Epithelial cell of proximal tubule (primary cell): ENCODE measurements around the gene OTOG. TPM values are rescaled to one million over a fixed set of nuclear protein-coding genes. Genes with fewer than 3 reads are reported as not detected.

Source experiments
- DNase-seq: peaks from one replicate; pipeline ENCODE4 v3.0.0-alpha.2; 2011; ENCODE audit warnings: low read depth
- H3K4me3 ChIP-seq: 2 replicates; pipeline ENCODE4 v1.5.1; 2011; ENCODE audit warnings: low read depth, mild to moderate bottlenecking, low read length
- CTCF ChIP-seq: conservative IDR thresholded peaks from 2 replicates; pipeline ENCODE4 v1.5.1; 2012; ENCODE audit warnings: low read depth, mild to moderate bottlenecking, low read length
- total RNA-seq: library from RNA; depleted of rRNA; stranded (reverse); fragments of >200 nt; gene quantifications from 2 replicates; pipeline ENCODE4 v1.2.3, GENCODE V29; 2015

The OTOG gene
- total RNA-seq, 1 donor from 2014 or later: not detected

DNA sequence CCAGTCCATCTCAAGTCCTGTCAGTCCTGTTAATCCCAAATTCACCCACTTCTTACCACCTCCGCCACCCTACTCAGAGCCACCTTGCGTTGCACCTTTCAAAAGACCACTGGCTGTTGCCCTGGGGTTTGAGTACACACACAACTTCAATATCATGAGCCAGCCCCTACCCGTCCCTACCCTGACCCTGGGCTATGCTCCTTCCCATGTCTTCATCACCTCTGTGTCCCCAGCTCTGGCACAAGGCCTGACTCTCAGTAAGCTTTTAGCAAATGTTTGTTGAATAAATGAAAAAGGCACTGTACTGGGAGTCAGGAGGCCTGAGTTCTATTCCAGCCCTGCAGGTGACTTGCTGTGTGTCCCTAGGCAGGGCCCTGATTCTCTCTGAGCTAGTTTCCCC lies 26.5 kb downstream of the OTOG start:
- H3K4me3 ChIP-seq: no peak overlapping the region
- no peak for DNase-seq
- TF ChIP-seq CTCF: no peak

DNA sequence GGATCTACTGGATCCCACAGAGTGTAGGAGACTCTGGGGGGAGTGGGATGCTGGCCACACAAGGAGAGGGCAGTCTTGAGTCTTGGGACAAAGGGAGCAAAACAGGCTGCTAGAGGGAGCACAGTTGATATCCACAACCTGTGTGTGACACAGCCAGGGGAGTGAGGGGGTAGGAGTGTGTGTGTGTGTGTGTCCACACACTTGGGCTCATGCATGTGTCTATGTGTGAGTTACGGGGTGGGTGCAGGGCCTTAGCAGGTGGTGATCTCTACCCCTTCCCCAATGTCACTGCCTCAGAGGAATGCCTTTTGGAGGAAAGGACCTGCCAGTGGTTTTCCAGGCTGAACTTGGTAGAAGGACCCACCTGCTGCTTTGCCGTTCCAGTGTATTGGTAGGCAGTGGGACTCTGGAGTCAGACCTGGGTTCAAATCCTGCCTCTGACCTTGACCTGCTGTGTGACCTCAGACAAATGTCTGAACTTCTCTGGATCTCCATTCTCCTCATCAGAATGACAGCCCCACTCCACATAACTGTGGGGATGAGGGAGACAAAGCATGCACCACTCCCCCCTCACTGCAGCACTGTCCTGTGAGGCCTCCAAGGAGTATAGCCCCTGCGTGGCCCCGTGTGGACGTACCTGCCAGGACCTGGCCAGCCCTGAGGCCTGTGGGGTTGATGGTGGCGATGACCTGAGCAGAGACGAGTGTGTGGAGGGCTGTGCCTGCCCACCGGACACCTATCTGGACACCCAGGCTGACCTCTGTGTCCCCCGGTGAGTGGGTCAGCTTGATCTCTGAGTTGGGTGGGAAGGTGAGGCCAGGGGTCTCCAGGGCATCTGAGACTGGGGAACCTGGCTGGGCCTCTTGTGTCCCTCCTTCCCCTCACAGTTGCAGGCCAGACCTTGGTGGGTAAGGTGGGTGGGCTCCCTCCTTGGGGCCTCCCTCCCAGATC lies 27.4 kb downstream of the OTOG start:
- no peak overlapping the region for H3K4me3 ChIP-seq
- no peak for TF ChIP-seq CTCF
- DNase-seq: no peak

- no peak for TF ChIP-seq CTCF
- no peak overlapping the region for H3K4me3 ChIP-seq
- DNase-seq: no peak
Measured at GRCh38 chr11:17575431-17576425, 28.7 kb downstream of the OTOG start.

- no peak for TF ChIP-seq CTCF
- no peak overlapping the region for H3K4me3 ChIP-seq
- DNase-seq: no peak
Measured at GRCh38 chr11:17578296-17578695, 31.2 kb downstream of the OTOG start.

DNA sequence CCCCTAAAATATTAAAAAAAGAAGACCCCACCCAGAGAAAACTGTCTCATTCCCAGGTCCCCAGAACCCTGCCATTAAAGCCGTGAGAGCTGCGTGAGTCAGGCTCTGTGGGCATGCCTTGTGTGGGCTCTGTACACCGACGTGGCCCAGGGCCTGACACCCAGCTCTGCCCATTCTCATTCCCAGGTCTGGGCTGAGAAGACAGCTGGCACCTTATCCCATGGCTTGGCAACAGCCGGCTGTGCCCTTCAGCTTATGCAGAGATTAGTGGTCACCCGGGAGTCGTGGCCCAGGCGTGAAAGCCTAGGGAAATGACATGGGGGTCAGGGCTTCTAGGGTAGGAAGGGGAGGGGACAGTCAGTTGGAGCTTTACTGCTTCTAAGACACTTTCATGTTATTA lies 31.9 kb downstream of the OTOG start:
- no peak for TF ChIP-seq CTCF
- H3K4me3 ChIP-seq: no peak overlapping the region
- no peak for DNase-seq

- DNase-seq: no peak
- H3K4me3 ChIP-seq: no peak overlapping the region
- no peak for TF ChIP-seq CTCF
Measured at GRCh38 chr11:17579451-17579850, 32.4 kb downstream of the OTOG start.
